ENCODE measurements around the gene SMYD3.

SMYD3 gene

GRCh38 chr1:246267426-246267825 is 239.7 kb downstream of the SMYD3 start:
- no peak for DNase-seq

DNA sequence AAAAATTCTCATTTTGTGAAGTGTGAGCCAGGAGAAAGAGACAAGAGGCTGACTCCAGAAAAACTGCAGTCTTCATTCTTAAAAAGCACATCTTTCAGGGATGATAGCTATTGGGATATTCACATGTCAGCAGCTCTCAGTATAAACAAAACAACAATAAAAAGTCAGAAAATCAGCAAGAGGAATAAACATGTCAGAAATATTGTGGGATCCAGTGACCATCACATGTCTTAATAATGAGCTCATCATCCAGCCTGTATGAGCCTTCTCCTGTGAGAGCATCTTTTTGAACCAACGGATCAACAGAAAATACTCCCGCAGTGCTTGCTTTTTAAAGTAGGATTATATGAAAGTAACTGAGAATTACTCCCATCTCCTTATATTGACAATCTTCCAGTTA is 241.6 kb downstream of the SMYD3 start:
- DNase-seq, result no peak

GRCh38 chr1:246262281-246262680 is 244.8 kb downstream of the SMYD3 start:
- DNase-seq, result no peak

- DNase-seq, result no peak
Observed at GRCh38 chr1:246261639-246262038, 245.4 kb downstream of the SMYD3 start.

DNA sequence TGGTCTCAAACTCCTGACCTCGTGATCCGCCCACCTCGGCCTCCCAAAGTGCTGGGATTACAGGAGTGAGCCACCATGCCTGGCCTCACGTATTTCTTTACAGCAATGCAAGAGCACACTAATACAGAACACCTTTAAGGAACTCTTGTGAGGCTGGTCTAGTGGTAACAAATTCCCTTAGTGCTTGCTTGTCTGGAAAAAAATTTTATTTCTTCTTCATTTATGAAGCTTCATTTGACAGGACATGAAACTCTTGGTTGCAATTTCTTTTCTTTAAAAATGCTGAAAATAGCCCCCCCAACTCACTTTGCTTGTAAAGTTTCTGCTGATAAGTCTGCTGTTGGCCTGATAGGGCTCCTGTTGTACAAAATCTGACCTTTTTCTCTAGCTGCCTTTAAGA is 248.8 kb downstream of the SMYD3 start:
- DNase-seq, result no peak

- DNase-seq, result no peak
Observed at GRCh38 chr1:246255773-246256172, 251.3 kb downstream of the SMYD3 start.

- no peak for DNase-seq
Observed at GRCh38 chr1:246254854-246255253, 252.2 kb downstream of the SMYD3 start.

DNA sequence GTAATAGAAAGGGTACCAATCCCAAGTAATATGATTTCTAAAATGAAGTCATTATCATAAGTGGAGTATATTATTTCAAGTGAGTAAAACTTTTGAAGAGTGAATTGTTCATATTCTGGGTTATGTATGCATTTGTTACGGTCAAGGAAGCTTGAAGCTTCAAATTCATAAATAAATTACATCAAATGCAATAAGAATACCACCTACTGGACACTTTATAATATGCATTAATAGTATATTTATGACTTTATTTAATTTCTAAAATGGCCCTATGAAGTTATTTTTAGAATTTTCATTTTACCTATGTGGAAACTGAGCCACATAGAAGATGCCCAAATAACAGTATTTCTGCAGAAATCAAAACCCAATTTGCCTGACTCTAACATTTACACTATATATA is 260.6 kb downstream of the SMYD3 start:
- DNase-seq, result peak; percentile 9

DNA sequence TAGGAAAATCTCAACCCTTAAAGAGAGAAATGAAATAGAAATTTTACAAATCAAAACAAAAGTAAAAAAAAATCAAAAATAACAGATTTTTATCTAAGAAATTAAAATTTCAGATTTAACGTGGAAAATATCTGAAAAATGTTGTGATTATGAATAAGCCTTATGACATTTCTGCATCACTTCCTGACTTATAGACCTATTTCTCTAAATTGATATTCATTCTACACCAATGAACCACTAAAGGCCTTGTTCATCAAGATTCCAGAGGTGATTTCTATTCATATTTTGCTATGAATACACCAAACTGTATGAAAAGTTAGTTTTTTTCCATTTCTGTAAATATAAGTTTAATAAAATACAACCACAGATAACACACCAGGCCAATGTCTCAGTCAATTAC is 261.5 kb downstream of the SMYD3 start:
- DNase-seq, result peak; percentile 35

GRCh38 chr1:246232126-246232525 is 275.0 kb downstream of the SMYD3 start:
- DNase-seq, result no peak

GRCh38 chr1:246226041-246226440 is 281.0 kb downstream of the SMYD3 start:
- no peak for DNase-seq

GRCh38 chr1:246221485-246222255 is 285.4 kb downstream of the SMYD3 start:
- no peak for DNase-seq

DNA sequence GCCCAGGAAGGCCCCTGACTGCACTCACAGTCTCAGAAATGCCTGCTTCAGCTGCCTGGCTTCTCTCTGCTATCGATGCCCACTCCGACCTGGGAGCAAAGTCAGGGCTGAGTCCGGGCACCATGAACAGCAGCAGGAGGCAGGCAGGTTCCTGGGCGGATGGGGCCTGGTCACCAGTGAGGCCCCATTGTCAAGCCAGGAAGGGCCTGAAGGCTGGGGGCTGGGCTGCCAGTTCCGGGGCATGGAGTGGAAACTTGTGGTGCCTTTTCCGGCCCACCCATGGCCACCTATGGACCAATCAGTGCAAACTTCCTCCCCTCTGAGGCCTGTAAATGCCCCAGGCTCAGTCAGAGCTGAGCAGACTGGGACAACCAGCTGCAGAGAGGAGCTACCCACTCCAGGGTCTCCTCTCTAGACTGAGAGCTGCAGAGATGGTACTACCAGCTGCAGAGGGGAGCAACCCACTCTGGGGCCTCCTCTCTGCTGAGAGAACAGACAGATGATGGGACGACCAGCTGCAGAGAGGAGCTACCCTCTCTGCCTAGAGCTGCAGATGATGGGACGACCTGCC is 286.5 kb downstream of the SMYD3 start:
- DNase-seq, result no peak

DNA sequence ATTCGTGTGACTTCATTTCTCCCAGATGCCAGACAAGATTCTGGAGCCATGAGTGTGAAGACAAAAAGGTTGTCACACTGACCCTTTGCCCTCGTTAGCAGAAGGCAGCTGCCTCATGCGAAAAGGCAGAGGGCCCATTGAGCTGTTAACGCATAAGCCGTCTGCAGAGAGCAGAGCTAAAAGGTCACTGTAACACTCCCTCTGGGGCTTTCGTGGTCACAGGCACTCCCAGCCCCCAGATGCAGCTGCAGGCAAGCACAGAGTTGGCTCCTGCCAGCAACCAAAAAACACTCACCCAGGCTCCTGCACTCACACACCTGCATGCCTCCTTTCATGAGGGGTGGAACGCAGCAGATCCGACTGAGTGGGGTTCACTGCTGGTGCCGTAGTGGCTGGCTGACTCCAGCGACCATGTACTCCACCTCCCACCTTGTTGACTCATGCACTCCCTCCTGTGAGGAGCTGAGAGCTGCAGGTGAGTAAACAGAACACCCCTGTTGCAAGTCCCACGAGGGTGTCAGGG is 287.5 kb downstream of the SMYD3 start:
- DNase-seq, result no peak

DNA sequence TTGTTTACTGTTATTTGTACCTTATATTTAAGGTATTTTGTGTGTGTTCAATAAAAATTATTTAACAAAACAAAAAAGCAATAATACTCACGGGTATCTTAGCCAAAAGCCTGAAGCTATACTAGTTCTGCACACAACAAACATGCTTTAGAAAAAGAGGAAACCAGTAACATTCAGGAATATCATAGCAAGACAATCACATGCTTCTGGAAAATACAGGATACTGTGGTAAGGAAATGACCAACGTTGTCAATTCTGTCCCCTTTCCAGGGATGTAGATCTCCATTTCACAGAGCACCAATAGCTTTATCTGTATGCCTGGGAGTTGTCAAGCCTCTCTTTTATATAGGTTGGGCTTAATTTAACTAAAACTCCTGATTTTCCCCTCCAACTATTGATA is 288.4 kb downstream of the SMYD3 start:
- DNase-seq, result no peak

GRCh38 chr1:246216906-246217305 is 290.2 kb downstream of the SMYD3 start:
- no peak for DNase-seq

DNA sequence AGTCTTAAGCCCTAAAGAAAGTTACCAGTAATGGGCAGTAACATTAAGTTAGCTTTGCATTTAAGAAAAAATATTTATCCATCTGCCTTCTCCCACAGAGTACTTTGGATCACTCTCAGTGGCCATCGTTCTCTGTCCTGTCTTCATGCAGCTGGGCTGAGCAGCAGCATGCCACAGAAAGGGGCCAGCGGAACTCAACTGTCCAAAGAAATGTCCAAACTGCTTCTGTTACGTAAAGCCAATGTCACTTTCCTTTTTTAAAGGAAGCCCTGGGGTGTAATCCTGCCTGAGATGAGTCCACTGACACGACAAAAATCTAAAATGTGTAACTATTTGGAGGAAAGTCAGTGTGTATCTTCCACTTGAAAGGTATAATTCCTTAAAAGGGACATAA is 291.6 kb downstream of the SMYD3 start:
- DNase-seq, result no peak

GRCh38 chr1:246214708-246215509 is 292.2 kb downstream of the SMYD3 start:
- DNase-seq, result peak; percentile 73

- no peak for DNase-seq
Observed at GRCh38 chr1:246213947-246214346, 293.1 kb downstream of the SMYD3 start.

DNA sequence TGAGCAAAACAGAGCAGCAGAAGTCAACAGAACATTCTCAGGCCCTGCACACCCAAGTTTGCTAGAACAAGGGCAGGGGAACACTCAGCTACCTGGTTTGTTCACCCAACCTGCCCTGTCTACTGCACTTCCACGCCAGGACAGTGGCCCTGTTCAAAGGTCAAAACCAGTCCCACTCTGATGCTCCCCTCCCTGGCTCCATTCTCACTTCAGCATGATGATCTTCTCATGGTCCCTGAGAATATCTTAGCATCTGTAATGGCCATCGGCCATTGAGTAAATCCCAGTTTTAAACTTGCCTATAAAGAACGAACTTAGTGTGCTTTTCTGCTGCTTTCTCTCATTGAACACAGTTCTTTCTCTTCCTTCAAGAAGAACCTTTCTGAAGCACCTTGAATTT is 293.6 kb downstream of the SMYD3 start:
- DNase-seq, result no peak

- no peak for DNase-seq
Observed at GRCh38 chr1:246213036-246213435, 294.0 kb downstream of the SMYD3 start.

DNA sequence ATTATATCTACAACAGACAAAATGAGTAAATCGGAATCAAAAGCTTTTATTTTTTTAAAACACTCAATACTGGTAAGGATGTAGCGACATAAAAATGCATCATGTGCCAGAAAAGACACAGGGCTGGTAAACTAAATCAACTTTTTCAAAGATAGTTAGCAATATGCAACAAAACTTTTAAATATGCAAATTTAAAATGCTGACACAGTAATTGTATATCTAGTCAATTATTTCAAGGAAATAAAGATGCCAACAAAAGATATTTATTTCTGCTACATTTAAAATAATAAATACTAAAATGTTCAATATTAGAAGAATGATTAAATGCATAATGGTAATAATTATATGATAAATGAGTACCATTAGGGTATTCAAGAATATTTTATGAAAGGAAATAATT is 295.1 kb downstream of the SMYD3 start:
- no peak for DNase-seq

DNA sequence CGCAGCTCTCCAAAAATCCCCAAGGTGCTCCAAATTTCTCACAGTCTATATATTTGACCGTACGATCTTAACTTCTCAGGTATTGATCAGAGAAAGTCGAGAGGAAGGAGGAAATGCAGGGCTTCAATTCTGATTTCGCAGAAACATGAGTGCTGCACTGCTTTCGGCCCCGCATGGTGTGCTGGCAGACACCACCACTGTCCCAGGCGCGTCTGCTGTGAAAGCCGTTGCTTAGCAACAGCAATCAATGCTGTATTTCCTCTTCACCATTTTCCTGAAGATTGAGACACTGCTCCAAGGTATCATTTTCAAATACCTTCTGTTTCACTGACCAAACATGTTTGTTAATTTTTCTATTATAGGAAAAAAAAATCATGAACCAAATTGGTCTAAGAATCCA is 296.3 kb downstream of the SMYD3 start:
- DNase-seq, result no peak

DNA sequence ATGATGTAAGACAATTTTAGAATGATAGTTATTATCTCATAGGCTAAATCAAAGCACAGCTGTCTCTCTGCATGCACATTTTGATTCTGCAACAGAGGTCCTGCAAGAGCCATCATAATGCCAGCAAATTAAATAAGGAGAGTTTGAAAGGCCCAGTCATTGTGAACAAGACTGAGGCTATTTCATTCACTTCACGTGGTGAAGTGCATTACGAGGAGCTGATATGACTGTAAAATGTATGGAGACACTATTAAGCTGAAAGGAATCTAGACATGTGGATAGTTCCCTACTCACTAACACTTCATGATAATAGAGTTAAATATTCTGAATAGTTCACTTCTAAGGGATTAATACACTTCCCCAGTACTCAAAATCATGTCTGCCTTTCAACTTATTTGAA is 299.0 kb downstream of the SMYD3 start:
- DNase-seq, result no peak

All from HCEC 1CT (cell line).